HUES64 (cell line): ENCODE measurements around the gene MANBA.
"Not testable (repeated sequence)": the region's sequence is repeated elsewhere in the genome, so short reads cannot be mapped to it uniquely, and the experiment has no call there.

Experiments used
- H3K27ac ChIP-seq: 2 replicates; pipeline ENCODE4 v1.7.0; 2013; ENCODE audit warnings: low read depth, low read length, inconsistent platforms
- H3K27me3 ChIP-seq: 2 replicates; pipeline ENCODE4 v1.6.1; 2013; ENCODE audit warnings: mild to moderate bottlenecking, low read length; ENCODE audit not compliant: insufficient read depth
- H3K36me3 ChIP-seq: 2 replicates; pipeline ENCODE4 v1.6.1; 2013; ENCODE audit warnings: mild to moderate bottlenecking, low read length; ENCODE audit not compliant: insufficient read depth
- H3K4me1 ChIP-seq: 2 replicates; pipeline ENCODE4 v1.6.1; 2013; ENCODE audit warnings: mild to moderate bottlenecking, low read length, moderate library complexity; ENCODE audit not compliant: insufficient read depth
- H3K4me3 ChIP-seq: 2 replicates; pipeline ENCODE4 v1.5.1; 2013; ENCODE audit warnings: mild to moderate bottlenecking, low read length, moderate library complexity
- H3K9ac ChIP-seq: 2 replicates; pipeline ENCODE4 v1.6.1; 2013; ENCODE audit warnings: mild to moderate bottlenecking, low read depth, low read length
- H3K9me3 ChIP-seq: 2 replicates; pipeline ENCODE4 v1.6.1; 2013; ENCODE audit warnings: low read depth, low read length; ENCODE audit not compliant: insufficient read depth
- WGBS: fragments of 150-250, 120-280 bp; methylation state at CpG from one replicate; pipeline ENCODE4 v1.1.7; 2013; ENCODE audit warnings: missing lambda C conversion rate; 5-methylcytosine and 5-hydroxymethylcytosine counted together

The MANBA gene

GRCh38 chr4:102761906-102762305, 1.1 kb upstream of the MANBA start:
- Histone ChIP-seq H3K36me3 (no peaks in the 10 kb centered on the region), H3K9me3 (no peaks in the 10 kb centered on the region), H3K27ac (no peak overlapping the region), H3K4me3 (peak overlapping the region; percentile 96), H3K27me3 (peaks cover 12% of the 10 kb centered on the region; the same call in 1 of the 2 replicates), H3K4me1 (peaks cover 6% of the 10 kb centered on the region; the same call in 1 of the 2 replicates), H3K9ac (no peak overlapping the region)
- 91% methylated on average over 14 of the region's 14 CpGs for WGBS

- WGBS: 7% methylated on average over 15 of the region's 15 CpGs
- Histone ChIP-seq H3K9ac (peak overlapping the region; percentile 84), H3K36me3 (no peaks in the 10 kb centered on the region), H3K27me3 (peaks cover 12% of the 10 kb centered on the region; the same call in 1 of the 2 replicates), H3K9me3 (no peaks in the 10 kb centered on the region), H3K27ac (peak overlapping the region; percentile 52), H3K4me1 (peaks cover 6% of the 10 kb centered on the region; the same call in 1 of the 2 replicates), H3K4me3 (peak overlapping the region; percentile 96)
Observed at GRCh38 chr4:102761296-102761701, 531 bp upstream of the MANBA start.

GRCh38 chr4:102759831-102760644, 730 bp downstream of the MANBA start:
- WGBS: 2% methylated on average over 25 of the region's 25 CpGs
- Histone ChIP-seq H3K9ac (peak overlapping the region; percentile 84), H3K27ac (0 out of 2 replicates have a peak overlapping the region, but pooled peaks have one; percentile 20), H3K4me3 (peak overlapping the region; percentile 96), H3K36me3 (no peaks in the 10 kb centered on the region), H3K9me3 (no peaks in the 10 kb centered on the region), H3K27me3 (peaks cover 12% of the 10 kb centered on the region; the same call in 1 of the 2 replicates), H3K4me1 (peaks cover 6% of the 10 kb centered on the region; the same call in 1 of the 2 replicates)

- H3K4me3 ChIP-seq: no peak overlapping the region
- 94% methylated on average over 9 of the region's 11 CpGs for WGBS
- no peak overlapping the region for H3K9ac ChIP-seq
- no peak overlapping the region for H3K27ac ChIP-seq
- no peaks in the 10 kb centered on the region for H3K36me3 ChIP-seq
- H3K9me3 ChIP-seq: no peaks in the 10 kb centered on the region
- H3K4me1 ChIP-seq: peaks cover 6% of the 10 kb centered on the region; the same call in 1 of the 2 replicates
- H3K27me3 ChIP-seq: peaks cover 12% of the 10 kb centered on the region; the same call in 1 of the 2 replicates
Observed at GRCh38 chr4:102758241-102759160, 2.3 kb downstream of the MANBA start.

GRCh38 chr4:102757681-102758080, 3.1 kb downstream of the MANBA start:
- Histone ChIP-seq H3K27ac (no peak overlapping the region), H3K4me3 (no peak overlapping the region; the same call in 1 of the 2 replicates), H3K9me3 (no peaks in the 10 kb centered on the region), H3K9ac (no peak overlapping the region), H3K27me3 (peaks cover 12% of the 10 kb centered on the region; the same call in 1 of the 2 replicates), H3K4me1 (peaks cover 6% of the 10 kb centered on the region; the same call in 1 of the 2 replicates), H3K36me3 (no peaks in the 10 kb centered on the region)
- 81% methylated on average over 1 of the region's 1 CpG for WGBS

- H3K27me3 ChIP-seq: no peaks in the 10 kb centered on the region
- WGBS: no CpG with 5 or more reads among the region's 2 CpGs
- H3K9ac ChIP-seq: no peak overlapping the region
- no peaks in the 10 kb centered on the region; the same call in 1 of the 2 replicates for H3K4me1 ChIP-seq
- no peak overlapping the region for H3K27ac ChIP-seq
- no peak overlapping the region for H3K4me3 ChIP-seq
- no peaks in the 10 kb centered on the region; the same call in 1 of the 2 replicates for H3K36me3 ChIP-seq
- no peaks in the 10 kb centered on the region for H3K9me3 ChIP-seq
Observed at GRCh38 chr4:102754044-102754443, 6.7 kb downstream of the MANBA start.

DNA sequence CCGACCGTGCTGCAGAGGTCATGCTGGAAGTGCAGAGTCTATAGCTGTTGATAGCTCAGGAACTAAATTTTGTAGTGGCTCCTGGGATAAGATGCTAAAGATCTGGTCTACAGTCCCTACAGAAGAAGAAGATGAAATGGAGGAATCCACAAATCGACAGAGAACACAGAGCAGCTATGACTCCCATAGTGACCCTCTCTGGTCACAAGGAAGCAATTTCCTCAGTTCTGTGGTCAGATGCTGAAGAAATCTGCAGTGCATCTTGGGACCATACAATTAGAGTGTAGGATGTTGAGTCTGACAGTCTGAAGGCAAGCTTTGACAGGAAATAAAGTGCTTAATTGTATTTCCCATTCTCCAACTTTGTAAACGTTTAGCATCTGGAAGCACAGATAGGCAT, 8.8 kb downstream of the MANBA start:
- H3K9me3 ChIP-seq: no peaks in the 10 kb centered on the region
- 93% methylated on average over 4 of the region's 4 CpGs for WGBS
- no peaks in the 10 kb centered on the region; the same call in 1 of the 2 replicates for H3K36me3 ChIP-seq
- H3K4me3 ChIP-seq: no peak overlapping the region
- H3K27me3 ChIP-seq: no peaks in the 10 kb centered on the region
- H3K4me1 ChIP-seq: no peaks in the 10 kb centered on the region
- no peak overlapping the region for H3K27ac ChIP-seq
- no peak overlapping the region for H3K9ac ChIP-seq

DNA sequence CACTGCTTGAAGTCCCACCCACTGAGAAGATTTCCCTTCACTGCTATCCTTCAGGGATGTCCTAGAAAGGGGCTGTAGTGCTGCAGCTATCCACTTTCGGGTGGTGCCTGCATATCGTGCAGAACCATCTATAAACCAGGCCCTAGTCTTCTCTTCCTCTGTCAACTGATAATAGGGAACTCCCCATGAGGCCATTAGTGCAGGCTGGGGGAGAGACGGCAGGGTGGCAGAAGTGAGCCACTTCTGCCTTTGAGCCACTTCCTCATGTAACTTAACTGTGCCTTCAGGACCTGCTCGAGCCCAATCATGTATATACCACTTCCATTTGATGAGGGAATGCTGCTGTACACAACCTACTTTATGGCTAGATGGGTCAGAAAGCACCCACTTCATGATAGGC, 17.4 kb downstream of the MANBA start:
- not testable (repeated sequence) for H3K9ac ChIP-seq, H3K27me3 ChIP-seq, H3K36me3 ChIP-seq, H3K4me1 ChIP-seq, H3K4me3 ChIP-seq, H3K27ac ChIP-seq, H3K9me3 ChIP-seq
- 90% methylated on average over 4 of the region's 4 CpGs for WGBS

- H3K9ac ChIP-seq, H3K4me3 ChIP-seq: not testable (repeated sequence)
- WGBS: 92% methylated on average over 2 of the region's 2 CpGs
Observed at GRCh38 chr4:102738802-102739201, 22.0 kb downstream of the MANBA start.

DNA sequence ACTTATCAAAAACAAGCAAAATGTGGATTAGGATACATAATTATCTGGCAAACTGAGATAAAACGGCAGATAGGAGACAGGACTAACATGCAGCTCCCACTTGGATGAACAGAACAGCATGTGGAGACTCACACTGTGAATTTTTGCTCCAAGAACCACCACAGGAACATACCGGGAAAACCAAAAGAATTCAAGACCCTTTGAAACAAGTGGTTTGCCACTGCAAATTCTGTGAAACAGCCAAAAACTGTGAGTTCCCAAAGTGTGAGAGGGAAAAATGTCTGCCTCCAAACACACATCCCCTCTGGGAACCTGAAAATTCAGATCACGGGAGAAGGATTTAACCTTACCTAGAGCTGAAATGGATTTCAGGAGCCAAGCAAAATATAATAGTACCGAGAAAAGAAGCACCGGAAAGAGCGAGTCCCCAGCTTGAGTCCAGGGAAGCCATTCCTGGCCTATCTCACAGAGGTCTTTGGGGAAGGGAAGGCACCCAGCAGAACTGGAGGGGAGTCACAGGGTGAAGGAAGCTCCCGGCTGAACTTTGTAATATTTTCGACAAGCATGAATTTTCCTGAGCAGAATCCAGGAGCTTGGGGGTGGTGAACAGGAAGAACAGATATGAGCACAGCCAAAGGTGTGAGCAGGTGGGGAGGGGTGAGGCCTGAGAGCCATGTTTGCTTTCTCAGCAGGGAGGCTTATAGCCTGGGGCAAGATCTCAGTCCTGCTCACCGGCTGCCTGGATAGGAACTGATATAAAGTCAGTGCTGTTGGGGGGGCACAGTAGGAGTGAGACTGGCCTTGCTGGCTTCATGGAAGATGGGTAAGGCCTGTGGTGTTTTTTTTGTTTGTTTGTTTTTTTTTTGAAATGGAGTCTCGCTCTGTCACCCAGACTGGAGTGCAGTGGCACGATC, 23.9 kb downstream of the MANBA start:
- no peak overlapping the region for H3K9ac ChIP-seq

More at GRCh38 chr4:102738802-102739201, 22.0 kb downstream of the MANBA start:
- H3K36me3 ChIP-seq, H3K27ac ChIP-seq, H3K27me3 ChIP-seq, H3K4me1 ChIP-seq, H3K9me3 ChIP-seq: not testable (repeated sequence)

More for the DNA sequence above, 23.9 kb downstream of the MANBA start:
- Histone ChIP-seq H3K4me1 (peaks cover 7% of the 10 kb centered on the region), H3K27ac (peak overlapping the region; percentile 17; the same call in 1 of the 2 replicates), H3K9me3 (no peaks in the 10 kb centered on the region), H3K4me3 (no peak overlapping the region), H3K36me3 (no peaks in the 10 kb centered on the region), H3K27me3 (no peaks in the 10 kb centered on the region)
- WGBS: 74% methylated on average over 9 of the region's 11 CpGs
